KOPT-K1 (cell line): ENCODE measurements around the gene FBLN2.

Source experiments
- H3K27ac ChIP-seq: fragments of 200-600 bp; sonication (generic); 2 replicates; pipeline ENCODE4 v1.5.1; 2016; ENCODE audit warnings: antibody characterized with exemption, mild to moderate bottlenecking, low read depth, low read length; ENCODE audit not compliant: poor library complexity, severe bottlenecking
- H3K36me3 ChIP-seq: fragments of 200-600 bp; sonication (generic); 2 replicates; pipeline ENCODE4 v1.5.1; 2017; ENCODE audit warnings: antibody characterized with exemption, mild to moderate bottlenecking, low read length, moderate library complexity; ENCODE audit not compliant: insufficient read depth
- H3K9me3 ChIP-seq: fragments of 200-600 bp; sonication (generic); 2 replicates; pipeline ENCODE4 v1.5.1; 2017; ENCODE audit warnings: antibody characterized with exemption, low read length, mild to moderate bottlenecking; ENCODE audit not compliant: insufficient read depth, poor library complexity, severe bottlenecking

FBLN2 gene

DNA sequence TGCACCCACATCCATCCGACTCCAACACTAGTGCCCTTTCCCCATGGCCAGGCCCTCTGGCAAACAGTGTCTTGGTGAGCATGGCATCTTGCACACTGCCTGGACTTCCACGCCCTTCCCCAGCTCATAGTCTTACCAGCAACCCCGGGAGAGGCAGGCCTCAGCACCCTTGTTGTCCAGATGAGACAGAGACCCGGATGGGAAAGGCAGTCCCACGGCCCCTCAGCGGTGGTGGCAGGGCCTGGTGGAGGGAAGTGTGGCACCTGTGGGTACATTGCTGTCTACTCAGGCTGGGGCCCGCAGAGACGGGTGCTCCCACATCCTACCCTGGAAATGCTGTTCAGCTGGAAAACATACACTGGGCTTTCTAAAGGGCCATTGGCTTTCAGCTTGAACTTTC, 40.4 kb upstream of the FBLN2 start:
- no peaks in the 10 kb centered on the region for H3K36me3 ChIP-seq
- no peaks in the 10 kb centered on the region for H3K9me3 ChIP-seq
- no peak overlapping the region for H3K27ac ChIP-seq

- H3K27ac ChIP-seq = no peak overlapping the region
- no peaks in the 10 kb centered on the region for H3K9me3 ChIP-seq
- no peaks in the 10 kb centered on the region for H3K36me3 ChIP-seq
Observed at GRCh38 chr3:13509059-13509815, 39.7 kb upstream of the FBLN2 start.

DNA sequence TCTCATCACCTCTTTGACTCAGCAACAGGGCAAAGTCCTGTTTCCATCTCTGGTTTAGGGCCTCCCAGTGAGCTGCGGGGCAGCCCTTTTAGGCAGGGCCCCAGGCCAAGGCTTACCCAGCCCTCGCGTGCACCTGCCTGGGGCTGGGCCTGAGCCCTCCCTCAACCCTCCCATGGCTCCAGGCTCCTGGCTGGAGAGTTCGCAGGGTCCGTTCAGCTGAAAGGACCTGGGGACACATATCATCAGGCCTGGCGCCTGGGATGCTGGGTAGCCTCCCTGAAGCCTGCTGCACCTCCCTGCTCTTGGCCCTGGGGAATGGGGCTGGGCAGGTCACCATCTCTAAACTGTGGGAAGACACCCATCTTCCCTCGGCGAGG, 39.1 kb upstream of the FBLN2 start:
- H3K27ac ChIP-seq = no peak overlapping the region
- H3K36me3 ChIP-seq = no peaks in the 10 kb centered on the region
- no peaks in the 10 kb centered on the region for H3K9me3 ChIP-seq

- no peak overlapping the region for H3K27ac ChIP-seq
- H3K36me3 ChIP-seq = no peaks in the 10 kb centered on the region
- H3K9me3 ChIP-seq = no peaks in the 10 kb centered on the region
Observed at GRCh38 chr3:13512451-13512850, 36.5 kb upstream of the FBLN2 start.

DNA sequence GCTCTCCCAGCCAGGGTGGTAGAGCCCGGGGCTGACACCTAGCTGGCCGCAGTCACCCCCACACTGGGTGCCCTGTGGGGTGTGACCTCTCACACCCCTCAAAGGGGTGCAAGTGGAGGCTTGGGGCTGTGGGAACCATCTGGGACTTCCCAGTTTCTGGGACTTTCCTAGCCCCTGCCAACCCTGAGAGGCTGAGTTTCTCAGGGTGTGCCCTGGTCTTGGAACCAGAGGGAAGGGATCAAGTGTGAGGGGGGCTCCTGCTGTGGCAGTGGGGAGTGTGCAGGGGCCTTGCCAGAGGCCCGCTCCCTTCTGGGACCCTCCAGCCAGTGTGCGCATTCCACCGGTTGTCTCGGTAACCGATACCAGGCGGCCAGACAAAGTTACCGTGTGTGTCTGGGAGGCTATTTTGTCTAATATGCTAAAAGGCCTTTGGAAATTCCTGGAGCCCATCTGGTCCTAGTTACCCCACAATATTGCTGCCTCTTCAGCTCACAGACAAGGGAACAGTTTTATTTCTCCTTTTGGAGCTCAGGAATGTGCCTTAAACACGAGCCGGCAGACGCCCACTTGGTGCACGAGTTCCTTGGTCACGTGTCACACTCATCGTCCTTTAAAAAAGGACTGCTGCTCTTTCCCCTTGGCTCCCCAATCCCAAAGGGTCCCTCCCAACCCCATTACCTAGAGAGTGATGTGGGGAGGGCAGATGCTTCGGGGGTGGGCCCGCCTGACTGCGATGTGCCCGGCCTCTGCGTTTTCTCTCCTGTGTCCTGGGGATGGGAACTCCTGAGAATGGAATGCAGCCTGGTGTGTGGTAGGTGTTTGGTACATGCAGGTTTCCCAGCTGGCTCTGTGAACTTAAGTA, 35.6 kb upstream of the FBLN2 start:
- Histone ChIP-seq H3K27ac (no peak overlapping the region), H3K9me3 (no peaks in the 10 kb centered on the region), H3K36me3 (no peaks in the 10 kb centered on the region)

DNA sequence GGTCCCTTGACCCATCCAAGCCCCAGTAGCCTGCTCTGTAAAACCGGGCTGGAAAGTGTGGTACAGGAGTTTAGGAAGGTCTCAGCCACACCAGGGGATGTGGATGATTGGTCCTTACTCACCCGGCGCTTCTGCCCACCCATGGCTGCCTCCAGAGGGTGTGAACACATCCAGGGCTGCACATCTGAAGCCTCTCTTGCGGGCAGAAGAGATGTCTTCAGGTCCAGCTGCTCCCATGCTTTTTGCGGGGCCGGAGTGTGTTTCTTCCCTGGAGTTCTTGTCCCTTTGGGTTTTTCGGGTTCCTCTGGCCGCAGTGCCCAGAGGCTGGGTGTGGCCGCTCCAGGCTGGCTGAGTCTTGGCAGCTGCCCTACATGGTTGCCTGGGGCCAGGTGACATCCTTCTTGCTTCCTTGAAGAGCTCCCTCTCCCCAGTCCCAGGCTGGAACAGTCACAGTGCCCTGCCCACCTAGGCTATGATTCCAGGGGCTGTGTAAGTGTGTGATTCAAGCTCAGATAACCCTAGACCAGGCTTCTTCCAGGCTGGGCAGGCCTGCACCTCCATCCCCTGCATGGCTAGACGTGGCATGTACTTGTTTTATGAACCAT, 34.9 kb upstream of the FBLN2 start:
- Histone ChIP-seq H3K9me3 (no peaks in the 10 kb centered on the region), H3K27ac (no peak overlapping the region), H3K36me3 (no peaks in the 10 kb centered on the region)

GRCh38 chr3:13514639-13515435, 34.1 kb upstream of the FBLN2 start:
- H3K36me3 ChIP-seq = no peaks in the 10 kb centered on the region
- no peak overlapping the region for H3K27ac ChIP-seq
- H3K9me3 ChIP-seq = no peaks in the 10 kb centered on the region

DNA sequence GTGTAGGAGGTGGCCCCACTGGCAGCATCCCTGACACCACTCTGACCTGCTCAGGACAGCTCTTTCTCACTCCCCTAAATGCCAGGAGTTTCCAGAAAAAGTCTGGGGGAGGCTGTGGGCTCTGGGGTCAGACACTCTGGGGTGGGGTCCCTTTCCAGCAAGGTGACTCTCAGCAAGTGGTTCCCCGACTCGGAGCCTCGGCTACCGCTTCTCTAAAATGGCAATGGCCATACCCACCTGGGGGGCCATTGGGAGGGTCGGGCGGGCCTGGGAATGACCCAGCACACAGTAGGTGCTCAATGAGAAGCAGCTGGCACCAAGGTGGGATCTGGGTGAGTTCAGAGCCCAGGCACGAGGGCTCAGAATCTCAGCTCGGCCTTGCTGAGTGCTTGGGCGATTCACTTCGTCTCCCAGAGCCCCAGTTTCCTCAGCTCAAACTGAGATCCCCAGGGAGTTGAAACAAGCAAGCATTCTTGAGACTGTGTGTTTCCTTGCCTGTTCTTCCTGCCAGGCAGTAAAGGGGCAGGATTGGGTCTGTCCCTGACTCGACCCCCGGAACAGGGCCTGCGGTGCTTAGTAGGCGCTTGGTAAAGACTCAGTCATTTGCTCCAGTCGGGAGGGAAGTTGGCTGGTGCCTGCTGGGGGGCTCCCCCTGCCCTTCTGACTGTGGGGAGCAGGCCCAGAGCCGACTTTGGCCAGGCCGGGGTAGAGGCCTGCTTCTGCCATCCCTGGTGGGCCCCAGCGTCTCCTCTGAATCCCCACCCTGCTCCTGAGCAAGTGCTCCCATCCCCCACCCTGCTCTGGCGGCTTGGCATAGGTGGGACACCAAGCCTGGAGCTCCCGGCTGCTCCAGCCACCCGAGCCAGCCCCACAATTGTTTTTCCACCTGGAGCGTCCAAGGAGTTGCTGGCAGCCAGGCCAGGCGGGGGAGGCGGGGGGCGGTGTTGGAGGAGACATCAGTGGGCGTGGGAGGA, 32.9 kb upstream of the FBLN2 start:
- peaks cover 2% of the 10 kb centered on the region for H3K9me3 ChIP-seq
- H3K36me3 ChIP-seq = no peaks in the 10 kb centered on the region
- H3K27ac ChIP-seq = no peak overlapping the region

DNA sequence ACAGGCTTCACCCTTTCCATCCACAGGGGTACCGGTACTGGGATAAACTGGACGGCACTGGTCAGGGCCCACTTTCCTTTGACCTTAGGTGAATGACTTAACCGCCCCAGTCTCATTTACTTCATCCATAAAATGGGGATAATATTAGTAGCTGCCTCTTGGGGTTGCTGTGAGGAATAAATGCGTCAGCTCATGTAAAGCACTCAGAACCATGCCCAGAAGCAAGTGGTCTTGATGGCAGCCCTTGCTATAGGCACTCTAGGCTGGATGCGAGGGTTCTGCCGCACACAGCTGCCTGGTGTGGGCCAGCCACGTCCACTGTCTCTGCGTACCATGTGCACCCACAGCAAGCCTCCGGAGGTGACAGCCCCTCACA, 32.2 kb upstream of the FBLN2 start:
- H3K9me3 ChIP-seq = peaks cover 8% of the 10 kb centered on the region
- H3K36me3 ChIP-seq = no peaks in the 10 kb centered on the region
- H3K27ac ChIP-seq = no peak overlapping the region

GRCh38 chr3:13517253-13517977, 31.5 kb upstream of the FBLN2 start:
- Histone ChIP-seq H3K27ac (no peak overlapping the region), H3K9me3 (peaks cover 15% of the 10 kb centered on the region), H3K36me3 (no peaks in the 10 kb centered on the region)

DNA sequence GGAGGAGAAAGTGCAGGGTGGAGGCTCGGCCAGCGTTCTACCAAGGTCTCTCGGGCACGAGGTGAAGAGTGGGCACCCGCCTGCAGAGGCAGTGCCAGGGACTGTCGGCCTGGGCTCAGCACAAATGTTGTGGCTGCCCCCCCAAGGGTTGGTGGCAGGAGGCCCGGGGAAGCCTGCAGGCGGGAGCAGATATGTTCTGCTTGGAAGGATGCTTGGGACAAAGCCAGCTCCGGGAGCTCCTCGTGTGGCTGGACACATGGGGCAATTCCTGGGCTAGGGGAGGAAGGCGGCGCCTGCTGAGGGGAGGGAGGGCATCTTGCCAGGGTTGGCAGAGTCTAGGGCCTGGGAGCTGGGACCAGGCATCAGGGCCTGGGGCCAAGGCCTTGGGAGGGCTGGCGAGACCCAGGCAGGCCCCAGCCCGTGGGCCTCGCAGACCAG, 30.4 kb upstream of the FBLN2 start:
- Histone ChIP-seq H3K9me3 (peaks cover 26% of the 10 kb centered on the region), H3K36me3 (no peaks in the 10 kb centered on the region), H3K27ac (no peak overlapping the region)

GRCh38 chr3:13519006-13519791, 29.7 kb upstream of the FBLN2 start:
- Histone ChIP-seq H3K36me3 (no peaks in the 10 kb centered on the region), H3K9me3 (peaks cover 30% of the 10 kb centered on the region), H3K27ac (no peak overlapping the region)

GRCh38 chr3:13520326-13520880, 28.5 kb upstream of the FBLN2 start:
- Histone ChIP-seq H3K36me3 (no peaks in the 10 kb centered on the region), H3K27ac (no peak overlapping the region), H3K9me3 (peaks cover 30% of the 10 kb centered on the region)
